OCI-LY7 (cell line): ENCODE data around the gene KAZN. TPM values are rescaled to one million over a fixed set of nuclear protein-coding genes. Genes with fewer than 3 reads are reported as not detected.
A peak's percentile ranks its signal among the peaks of the same experiment; 100 is the strongest.

Experiments
- BruUV-seq: library from RNA; stranded (reverse); fragments of 400-500 nt; replicated peaks from 2 replicates; lab custom pipeline; 2021; lab: Mats Ljungman, UMichigan
- CTCF ChIA-PET: fragments of 300-600 bp; sonication (Branson Sonifier 250); formaldehyde crosslinking; loops from one replicate; lab custom pipeline; 2022; ENCODE audit warnings: antibody characterized with exemption; ENCODE audit not compliant: unreplicated experiment; lab: Charles Lee
- POLR2A ChIA-PET: fragments of 300-600 bp; sonication (Branson Sonifier 250); formaldehyde crosslinking; loops from one replicate; lab custom pipeline; 2022; ENCODE audit warnings: antibody characterized with exemption; lab: Charles Lee
- DNase-seq: peaks from one replicate; pipeline ENCODE4 v3.0.0-alpha.2; 2015; ENCODE audit warnings: low spot score
- H2AFZ ChIP-seq: fragments of 200-600 bp; sonication (generic), shearing (Covaris generic); 2 replicates; pipeline ENCODE4 v1.6.1; 2014; ENCODE audit warnings: mild to moderate bottlenecking, antibody characterized with exemption, low read length, moderate library complexity
- H3K27ac ChIP-seq: fragments of 200-600 bp; sonication (generic); 2 replicates; pipeline ENCODE4 v1.5.1; 2014; ENCODE audit warnings: mixed run types, low read depth, mild to moderate bottlenecking, moderate library complexity, low read length, inconsistent platforms; ENCODE audit not compliant: poor library complexity, severe bottlenecking
- H3K36me3 ChIP-seq: fragments of 200-600 bp; sonication (generic); 2 replicates; pipeline ENCODE4 v1.6.1; 2014; ENCODE audit warnings: mild to moderate bottlenecking, antibody characterized with exemption, low read length, moderate library complexity, mixed read lengths; ENCODE audit not compliant: insufficient read depth
- H3K4me1 ChIP-seq: fragments of 200-600 bp; sonication (generic); 2 replicates; pipeline ENCODE4 v1.5.1; 2014; ENCODE audit warnings: mild to moderate bottlenecking, low read length; ENCODE audit not compliant: insufficient read depth, poor library complexity, severe bottlenecking
- H3K4me2 ChIP-seq: fragments of 200-600 bp; sonication (generic); 2 replicates; pipeline ENCODE4 v1.6.1; 2014; ENCODE audit warnings: mild to moderate bottlenecking, low read length
- H3K4me3 ChIP-seq: fragments of 200-600 bp; sonication (generic); 2 replicates; pipeline ENCODE4 v1.5.1; 2014; ENCODE audit warnings: mild to moderate bottlenecking, low read depth, low read length; ENCODE audit not compliant: poor library complexity, severe bottlenecking
- H3K79me2 ChIP-seq: fragments of 200-600 bp; sonication (generic); 2 replicates; pipeline ENCODE4 v1.6.1; 2016; ENCODE audit warnings: low read depth, mild to moderate bottlenecking, low read length, moderate library complexity, mixed read lengths; ENCODE audit not compliant: insufficient read depth
- H3K9me2 ChIP-seq: fragments of 200-600 bp; sonication (generic); 2 replicates; pipeline ENCODE4 v1.6.1; 2016; ENCODE audit warnings: mild to moderate bottlenecking, low read length, mixed read lengths; ENCODE audit not compliant: insufficient read depth
- H3K9me3 ChIP-seq: fragments of 200-600 bp; sonication (generic); 2 replicates; pipeline ENCODE4 v1.6.1; 2014; ENCODE audit warnings: mild to moderate bottlenecking, mixed run types, low read length, mixed read lengths
- H4K20me1 ChIP-seq: fragments of 200-600 bp; sonication (generic); 2 replicates; pipeline ENCODE4 v1.6.1; 2014; ENCODE audit warnings: mild to moderate bottlenecking, antibody characterized with exemption, low read length, moderate library complexity, mixed read lengths; ENCODE audit not compliant: insufficient read depth
- EZH2phosphoT487 ChIP-seq: fragments of 200-600 bp; sonication (generic); IDR thresholded peaks from 2 replicates; pipeline ENCODE4 v1.6.1; 2018; ENCODE audit warnings: low read depth, borderline replicate concordance, mild to moderate bottlenecking, mixed run types, antibody characterized with exemption, low read length, moderate library complexity, mixed read lengths
- intact Hi-C: fragments of 100-400 bp; cut with micrococcal nuclease; formaldehyde crosslinking; loops from one replicate; pipeline ENCODE4 v1.10.0; 2022; ENCODE audit not compliant: unreplicated experiment
- total RNA-seq, 2 experiments: library from RNA; depleted of rRNA in 1 of 2; stranded (reverse); fragments of >200 nt in 1 of 2; shearing (Covaris generic) in 1 of 2; gene quantifications; 2 replicates each; pipeline ENCODE4 v1.2.3, GENCODE V29; 2014 to 2022
- TF ChIP-seq, protein P1 (sequence below): fragments of 200-600 bp; sonication (generic); conservative IDR thresholded peaks from 2 replicates; pipeline ENCODE4 v1.5.1; 2014; ENCODE audit warnings: mild to moderate bottlenecking, antibody characterized with exemption, low read length, moderate library complexity, mixed read lengths

The KAZN gene
- total RNA-seq, 2 experiments from 2014 or later: 0.40 to 2.4 TPM

DNA sequence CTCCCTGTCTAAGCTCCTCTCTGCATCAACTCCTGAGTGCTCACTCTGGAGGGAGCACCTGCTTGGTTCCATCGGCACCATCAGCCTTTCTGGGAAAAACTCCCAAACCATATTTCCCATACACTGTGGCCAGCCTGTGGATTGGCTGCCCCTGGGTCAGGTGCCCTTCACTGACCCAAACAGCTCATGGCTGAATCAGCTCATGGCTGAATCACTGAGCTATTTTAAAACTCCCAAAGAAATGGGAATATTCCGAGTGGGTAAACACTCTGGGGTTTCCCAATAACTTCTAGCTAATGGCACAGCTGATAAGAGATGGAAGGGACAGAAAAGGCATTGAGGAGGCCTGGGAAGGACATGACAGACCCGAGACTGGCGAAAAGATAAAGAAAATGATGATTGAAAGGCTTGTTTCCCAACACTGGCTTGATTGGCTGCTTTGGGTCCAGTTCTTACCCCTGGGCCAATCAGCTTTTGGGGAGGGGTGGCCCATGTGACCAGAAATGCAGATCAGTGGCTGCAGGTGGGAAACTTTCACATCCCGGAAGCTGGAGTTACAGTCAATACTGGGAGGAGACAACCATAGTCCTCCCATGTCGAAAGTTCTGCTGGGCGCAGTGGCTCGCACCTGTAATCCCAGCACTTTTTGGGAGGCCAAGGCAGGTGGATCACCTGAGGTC lies 37.3 kb upstream of the KAZN start:
- H3K36me3 ChIP-seq: no peaks in the 10 kb centered on the region
- peaks cover 3% of the 10 kb centered on the region; the same call in 1 of the 2 replicates for H3K9me3 ChIP-seq
- POLR2A ChIA-PET: no interaction called here
- intact Hi-C loops: loop anchor here (10.0 kb wide), 2 partner anchors 446 to 464 kb away; no protein-coding TSS in a partner anchor
- TF ChIP-seq EZH2phosphoT487: no peak
- TF ChIP-seq, protein P1, sequence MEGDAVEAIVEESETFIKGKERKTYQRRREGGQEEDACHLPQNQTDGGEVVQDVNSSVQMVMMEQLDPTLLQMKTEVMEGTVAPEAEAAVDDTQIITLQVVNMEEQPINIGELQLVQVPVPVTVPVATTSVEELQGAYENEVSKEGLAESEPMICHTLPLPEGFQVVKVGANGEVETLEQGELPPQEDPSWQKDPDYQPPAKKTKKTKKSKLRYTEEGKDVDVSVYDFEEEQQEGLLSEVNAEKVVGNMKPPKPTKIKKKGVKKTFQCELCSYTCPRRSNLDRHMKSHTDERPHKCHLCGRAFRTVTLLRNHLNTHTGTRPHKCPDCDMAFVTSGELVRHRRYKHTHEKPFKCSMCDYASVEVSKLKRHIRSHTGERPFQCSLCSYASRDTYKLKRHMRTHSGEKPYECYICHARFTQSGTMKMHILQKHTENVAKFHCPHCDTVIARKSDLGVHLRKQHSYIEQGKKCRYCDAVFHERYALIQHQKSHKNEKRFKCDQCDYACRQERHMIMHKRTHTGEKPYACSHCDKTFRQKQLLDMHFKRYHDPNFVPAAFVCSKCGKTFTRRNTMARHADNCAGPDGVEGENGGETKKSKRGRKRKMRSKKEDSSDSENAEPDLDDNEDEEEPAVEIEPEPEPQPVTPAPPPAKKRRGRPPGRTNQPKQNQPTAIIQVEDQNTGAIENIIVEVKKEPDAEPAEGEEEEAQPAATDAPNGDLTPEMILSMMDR: no peak
- no peaks in the 10 kb centered on the region for H4K20me1 ChIP-seq
- H3K79me2 ChIP-seq: no peaks in the 10 kb centered on the region
- no peak overlapping the region for H3K4me2 ChIP-seq
- H3K4me3 ChIP-seq: no peak overlapping the region
- DNase-seq: no peak
- no peak overlapping the region for H3K27ac ChIP-seq
- H2AFZ ChIP-seq: no peak overlapping the region
- no peaks in the 10 kb centered on the region for H3K9me2 ChIP-seq
- no peaks in the 10 kb centered on the region for H3K4me1 ChIP-seq
- no TSS peak for BruUV-seq
- CTCF ChIA-PET: no interaction called here

DNA sequence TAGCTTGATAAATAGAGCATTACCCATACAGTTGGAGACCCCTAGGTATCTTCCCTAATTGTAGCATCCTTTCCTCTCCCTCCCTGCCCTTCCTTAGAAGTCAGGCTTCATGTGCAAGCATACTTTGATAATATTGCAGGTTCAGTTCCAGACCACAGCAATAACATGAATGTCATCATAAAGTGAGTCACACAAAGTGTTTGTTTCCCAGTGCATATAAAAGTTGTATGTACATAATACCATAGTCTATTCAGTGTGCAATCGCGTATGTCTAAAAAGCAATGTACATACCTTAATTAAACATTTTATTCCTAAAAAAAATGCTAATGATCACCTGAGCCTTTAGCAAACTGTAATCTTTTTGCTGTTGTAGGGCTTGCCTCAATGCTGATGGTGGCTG lies 33.4 kb upstream of the KAZN start:
- TF ChIP-seq EZH2phosphoT487: no peak
- TF ChIP-seq, protein P1: no peak
- no peaks in the 10 kb centered on the region for H3K9me2 ChIP-seq
- H2AFZ ChIP-seq: no peak overlapping the region
- ChIA-PET POLR2A (no interaction called here), CTCF (no interaction called here)
- H3K4me2 ChIP-seq: no peak overlapping the region
- no peak overlapping the region for H3K27ac ChIP-seq
- no peak for DNase-seq
- intact Hi-C loops: loop anchor here (5.0 to 10.0 kb wide), 3 partner anchors 450 to 482 kb away; no protein-coding TSS in a partner anchor
- no peak overlapping the region for H3K4me3 ChIP-seq
- H4K20me1 ChIP-seq: no peaks in the 10 kb centered on the region
- no TSS peak for BruUV-seq
- H3K9me3 ChIP-seq: peaks cover 9% of the 10 kb centered on the region; the same call in 1 of the 2 replicates
- no peaks in the 10 kb centered on the region for H3K79me2 ChIP-seq
- H3K4me1 ChIP-seq: no peaks in the 10 kb centered on the region
- H3K36me3 ChIP-seq: no peaks in the 10 kb centered on the region

DNA sequence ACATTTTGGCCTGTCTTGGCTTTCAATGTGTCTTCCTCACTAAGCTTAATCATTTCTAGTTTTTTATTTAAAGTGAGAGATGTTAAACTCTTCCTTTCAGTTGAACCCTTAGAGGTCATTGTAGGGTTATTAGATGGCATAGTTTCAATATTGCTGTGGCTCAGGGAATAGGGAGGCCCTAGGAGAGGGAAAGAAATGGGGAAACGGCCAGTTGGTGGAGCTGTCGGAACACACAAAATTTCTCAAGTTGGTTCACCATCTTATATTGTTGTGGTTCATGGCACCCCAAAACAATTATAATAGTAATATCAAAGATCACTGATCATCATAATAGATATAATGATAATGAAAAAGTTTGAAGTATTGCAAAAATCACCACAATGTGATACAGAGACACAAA lies 31.4 kb upstream of the KAZN start:
- POLR2A ChIA-PET: no interaction called here
- no TSS peak for BruUV-seq
- no peak for TF ChIP-seq EZH2phosphoT487
- TF ChIP-seq, protein P1: peak; percentile 73

More for the DNA sequence above, 31.4 kb upstream of the KAZN start:
- no peak overlapping the region for H3K4me3 ChIP-seq
- no peak overlapping the region for H3K27ac ChIP-seq
- no peaks in the 10 kb centered on the region for H3K36me3 ChIP-seq
- H3K9me3 ChIP-seq: peaks cover 9% of the 10 kb centered on the region; the same call in 1 of the 2 replicates
- no peaks in the 10 kb centered on the region for H3K79me2 ChIP-seq
- H3K4me1 ChIP-seq: peaks cover 7% of the 10 kb centered on the region
- no peak overlapping the region for H3K4me2 ChIP-seq
- intact Hi-C loops: loop anchor here (5.0 to 10.0 kb wide), 3 partner anchors 452 to 480 kb away; no protein-coding TSS in a partner anchor
- H3K9me2 ChIP-seq: no peaks in the 10 kb centered on the region
- H2AFZ ChIP-seq: no peak overlapping the region
- no peaks in the 10 kb centered on the region for H4K20me1 ChIP-seq
- CTCF ChIA-PET: no interaction called here
- DNase-seq: peak; percentile 25
